ENCODE measurements around the gene BCKDK. TPM values are rescaled to one million over a fixed set of nuclear protein-coding genes. Genes with fewer than 3 reads are reported as not detected.
A peak's percentile ranks its signal among the peaks of the same experiment; 100 is the strongest.

BCKDK gene
- total RNA-seq = 25.9 and 30.0 TPM in 2 replicates

DNA sequence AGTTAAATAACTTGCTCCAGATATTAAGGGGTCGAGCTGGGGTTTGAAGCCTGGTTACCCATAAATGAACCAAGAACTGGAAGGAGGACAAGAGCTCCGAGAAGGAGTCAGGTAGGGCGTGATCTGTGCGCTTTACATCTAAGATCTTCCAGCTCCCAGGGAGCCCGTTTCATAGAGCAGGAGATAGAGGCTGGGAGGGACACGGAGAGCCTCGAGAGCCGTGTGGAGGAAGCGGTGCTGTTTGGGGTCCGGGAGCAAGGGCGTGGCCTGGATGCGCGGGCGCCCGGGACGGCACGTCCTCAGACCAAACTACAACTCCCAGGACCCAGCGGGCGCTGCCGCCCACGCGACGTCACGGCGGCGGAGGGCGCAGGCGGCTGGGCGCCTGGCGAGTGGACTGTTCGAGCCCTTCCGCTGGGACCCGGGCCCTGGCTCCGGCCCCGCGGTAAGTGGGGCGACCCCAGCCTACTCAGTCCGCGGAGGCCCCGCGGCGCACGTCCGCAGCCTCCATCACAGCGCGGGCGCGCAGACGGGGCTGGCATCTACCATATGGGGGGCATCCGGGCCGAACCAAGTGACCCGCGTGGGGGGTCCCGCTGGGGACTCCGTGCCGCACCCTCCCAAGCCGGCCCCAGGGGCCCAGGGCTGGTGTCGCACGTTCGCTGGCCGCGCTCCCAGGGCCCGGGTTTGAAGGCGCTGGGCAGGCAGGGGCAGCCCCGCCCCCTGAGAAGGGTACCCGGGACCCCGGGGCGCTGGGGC lies at the start of gene BCKDK:
Gene BCKDK (plus strand): TSS at position 352 of the 759 bp plus-strand sequence. CDS start 838 bp downstream, outside the sequence.
- peak within 1 kb of the TSS; percentile 79 for H2AFZ ChIP-seq (ENCODE audit: low read length)
- peak within 1 kb of the TSS; percentile 74 for H3K27ac ChIP-seq (ENCODE audit: low read depth, low read length)
- peaks cover 15% of the 10 kb centered on the region for H3K4me1 ChIP-seq (ENCODE audit: insufficient read depth, low read length)
- DNase-seq (ENCODE audit: insufficient read length, low spot score, missing footprints) = peak; percentile 100
- H4K20me1 ChIP-seq (ENCODE audit: insufficient read depth, low read length) = peaks cover 3% of the 10 kb centered on the region
- H3K4me3 ChIP-seq (ENCODE audit: insufficient read depth, low read length) = peak within 1 kb of the TSS; percentile 94
- TF ChIP-seq, protein P1, sequence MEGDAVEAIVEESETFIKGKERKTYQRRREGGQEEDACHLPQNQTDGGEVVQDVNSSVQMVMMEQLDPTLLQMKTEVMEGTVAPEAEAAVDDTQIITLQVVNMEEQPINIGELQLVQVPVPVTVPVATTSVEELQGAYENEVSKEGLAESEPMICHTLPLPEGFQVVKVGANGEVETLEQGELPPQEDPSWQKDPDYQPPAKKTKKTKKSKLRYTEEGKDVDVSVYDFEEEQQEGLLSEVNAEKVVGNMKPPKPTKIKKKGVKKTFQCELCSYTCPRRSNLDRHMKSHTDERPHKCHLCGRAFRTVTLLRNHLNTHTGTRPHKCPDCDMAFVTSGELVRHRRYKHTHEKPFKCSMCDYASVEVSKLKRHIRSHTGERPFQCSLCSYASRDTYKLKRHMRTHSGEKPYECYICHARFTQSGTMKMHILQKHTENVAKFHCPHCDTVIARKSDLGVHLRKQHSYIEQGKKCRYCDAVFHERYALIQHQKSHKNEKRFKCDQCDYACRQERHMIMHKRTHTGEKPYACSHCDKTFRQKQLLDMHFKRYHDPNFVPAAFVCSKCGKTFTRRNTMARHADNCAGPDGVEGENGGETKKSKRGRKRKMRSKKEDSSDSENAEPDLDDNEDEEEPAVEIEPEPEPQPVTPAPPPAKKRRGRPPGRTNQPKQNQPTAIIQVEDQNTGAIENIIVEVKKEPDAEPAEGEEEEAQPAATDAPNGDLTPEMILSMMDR (IDR thresholded peaks at IDR 0.05; ENCODE audit: extremely low read depth, low read depth, low read length) = no peak
- H3K27me3 ChIP-seq (ENCODE audit: insufficient read depth, low read length) = no peaks in the 10 kb centered on the region
- no peaks in the 10 kb centered on the region for H3K9me3 ChIP-seq (ENCODE audit: low read depth, low read length)
- peaks cover 19% of the 10 kb centered on the region for H3K79me2 ChIP-seq (ENCODE audit: insufficient read depth, low read length)
- H3K36me3 ChIP-seq (ENCODE audit: insufficient read depth, low read length) = peaks cover 37% of the 10 kb centered on the region
- peak within 1 kb of the TSS; percentile 73 for H3K4me2 ChIP-seq (ENCODE audit: insufficient read depth, low read length)

- H3K36me3 ChIP-seq (ENCODE audit: insufficient read depth, low read length) = peaks cover 35% of the 10 kb centered on the region
- H3K4me2 ChIP-seq (ENCODE audit: insufficient read depth, low read length) = no peak overlapping the region
- DNase-seq (ENCODE audit: insufficient read length, low spot score, missing footprints) = peak; percentile 22
- H3K4me1 ChIP-seq (ENCODE audit: insufficient read depth, low read length) = peaks cover 13% of the 10 kb centered on the region
- peaks cover 49% of the 10 kb centered on the region for H3K79me2 ChIP-seq (ENCODE audit: insufficient read depth, low read length)
- no peak overlapping the region for H3K4me3 ChIP-seq (ENCODE audit: insufficient read depth, low read length)
- H2AFZ ChIP-seq (ENCODE audit: low read length) = no peak overlapping the region
- no peaks in the 10 kb centered on the region for H4K20me1 ChIP-seq (ENCODE audit: insufficient read depth, low read length)
- no peaks in the 10 kb centered on the region for H3K27me3 ChIP-seq (ENCODE audit: insufficient read depth, low read length)
- TF ChIP-seq, protein P1 (IDR thresholded peaks at IDR 0.05; ENCODE audit: extremely low read depth, low read depth, low read length) = no peak
- H3K9me3 ChIP-seq (ENCODE audit: low read depth, low read length) = no peaks in the 10 kb centered on the region
- H3K27ac ChIP-seq (ENCODE audit: low read depth, low read length) = no peak overlapping the region
Measured at GRCh38 chr16:31061126-31061812, 46.9 kb upstream of the BCKDK start.

DNA sequence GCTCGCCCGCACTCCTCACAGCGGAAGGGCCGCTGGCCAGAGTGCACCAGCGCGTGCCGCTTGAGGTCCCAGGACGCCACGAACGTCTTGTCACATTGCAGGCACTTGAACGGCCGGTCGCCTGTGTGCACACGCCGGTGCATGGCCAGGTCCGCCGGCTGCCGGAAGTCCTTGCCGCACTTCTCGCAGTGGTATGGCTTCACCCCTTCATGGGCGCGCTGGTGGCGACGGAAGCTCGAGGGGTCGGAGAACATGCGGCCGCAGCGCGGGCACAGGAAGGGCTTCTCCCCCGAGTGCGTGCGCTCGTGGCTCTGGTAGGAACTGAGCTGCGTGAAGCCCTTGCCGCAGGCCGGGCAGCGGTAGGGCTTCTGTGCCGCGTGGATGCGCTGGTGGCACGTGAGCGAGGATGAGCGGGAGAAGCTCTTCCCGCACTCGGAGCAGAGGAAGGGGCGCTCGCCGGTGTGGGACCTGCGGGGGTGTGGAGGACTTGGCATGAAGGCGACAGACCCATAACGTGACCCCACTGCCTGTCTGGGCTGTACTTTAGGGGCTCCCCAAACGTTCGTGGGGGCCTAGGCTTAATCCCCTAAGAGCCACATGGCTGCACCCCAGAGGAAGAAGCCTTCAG lies 46.3 kb upstream of the BCKDK start:
- no peaks in the 10 kb centered on the region for H3K27me3 ChIP-seq (ENCODE audit: insufficient read depth, low read length)
- peak; percentile 32 for DNase-seq (ENCODE audit: insufficient read length, low spot score, missing footprints)
- H3K4me3 ChIP-seq (ENCODE audit: insufficient read depth, low read length) = no peak overlapping the region
- peaks cover 13% of the 10 kb centered on the region for H3K4me1 ChIP-seq (ENCODE audit: insufficient read depth, low read length)
- H3K9me3 ChIP-seq (ENCODE audit: low read depth, low read length) = no peaks in the 10 kb centered on the region
- H4K20me1 ChIP-seq (ENCODE audit: insufficient read depth, low read length) = no peaks in the 10 kb centered on the region
- H3K27ac ChIP-seq (ENCODE audit: low read depth, low read length) = no peak overlapping the region
- no peak overlapping the region for H2AFZ ChIP-seq (ENCODE audit: low read length)
- H3K4me2 ChIP-seq (ENCODE audit: insufficient read depth, low read length) = no peak overlapping the region
- H3K36me3 ChIP-seq (ENCODE audit: insufficient read depth, low read length) = peaks cover 35% of the 10 kb centered on the region
- TF ChIP-seq, protein P1 (IDR thresholded peaks at IDR 0.05; ENCODE audit: extremely low read depth, low read depth, low read length) = no peak
- H3K79me2 ChIP-seq (ENCODE audit: insufficient read depth, low read length) = peaks cover 56% of the 10 kb centered on the region

DNA sequence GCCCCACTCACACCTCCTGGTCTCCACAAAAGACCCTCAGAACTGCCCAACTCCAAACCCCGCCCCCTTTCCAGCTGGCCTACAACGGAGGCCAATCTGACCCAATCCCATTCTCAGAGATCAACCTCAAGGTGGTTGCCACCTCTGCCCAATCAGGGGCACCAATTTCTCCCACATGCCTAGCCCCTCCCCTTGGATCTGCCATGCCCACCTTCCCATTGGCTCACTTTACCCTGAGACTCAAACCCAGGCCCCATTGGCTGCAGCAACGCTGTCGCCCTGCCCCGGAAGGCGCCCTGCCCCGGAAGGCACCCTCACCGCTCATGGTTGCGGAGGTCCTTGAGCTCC lies 44.7 kb upstream of the BCKDK start:
- DNase-seq (ENCODE audit: insufficient read length, low spot score, missing footprints) = peak; percentile 29
- H2AFZ ChIP-seq (ENCODE audit: low read length) = no peak overlapping the region
- no peak overlapping the region for H3K4me3 ChIP-seq (ENCODE audit: insufficient read depth, low read length)
- peaks cover 13% of the 10 kb centered on the region for H3K4me1 ChIP-seq (ENCODE audit: insufficient read depth, low read length)
- H3K79me2 ChIP-seq (ENCODE audit: insufficient read depth, low read length) = peaks cover 68% of the 10 kb centered on the region
- H3K27me3 ChIP-seq (ENCODE audit: insufficient read depth, low read length) = no peaks in the 10 kb centered on the region
- peak overlapping the region; percentile 94 for H3K27ac ChIP-seq (ENCODE audit: low read depth, low read length)
- no peaks in the 10 kb centered on the region for H4K20me1 ChIP-seq (ENCODE audit: insufficient read depth, low read length)
- H3K9me3 ChIP-seq (ENCODE audit: low read depth, low read length) = no peaks in the 10 kb centered on the region
- TF ChIP-seq, protein P1 (IDR thresholded peaks at IDR 0.05; ENCODE audit: extremely low read depth, low read depth, low read length) = no peak
- peaks cover 35% of the 10 kb centered on the region for H3K36me3 ChIP-seq (ENCODE audit: insufficient read depth, low read length)
- no peak overlapping the region for H3K4me2 ChIP-seq (ENCODE audit: insufficient read depth, low read length)
